NCI-H510A treated with DMSO at 0.1 percent for 48 hours (cell line): ENCODE measurements around the gene WRNIP1.

Experiments used
- DNase-seq: peaks from one replicate; lab custom pipeline; 2025; lab: John Stamatoyannopoulos, UW

WRNIP1 gene

DNA sequence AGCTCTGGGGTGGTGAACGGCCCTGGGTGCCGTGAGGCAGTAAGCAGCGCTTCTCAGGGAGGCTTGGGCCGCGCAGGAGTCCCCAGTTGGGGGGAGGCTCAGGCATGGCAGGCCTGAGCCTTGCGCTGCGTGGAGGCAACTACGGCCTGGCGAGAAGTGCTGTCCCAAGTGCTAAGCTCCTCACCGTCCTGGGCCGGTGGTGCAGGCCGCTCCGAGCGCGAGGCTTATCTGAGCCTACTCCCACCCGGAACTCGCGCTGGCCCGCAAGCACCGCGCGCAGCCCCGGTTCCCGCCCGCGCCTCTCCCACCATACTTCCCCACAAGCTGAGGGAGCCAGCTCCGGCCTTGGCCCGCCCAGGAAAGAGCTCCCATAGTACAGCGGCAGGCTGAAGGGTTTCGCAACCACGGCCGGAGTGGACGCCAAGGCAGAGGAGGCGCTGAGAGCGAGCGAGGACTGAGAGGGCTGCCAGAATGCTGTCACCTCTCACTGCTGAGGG is 1.8 kb upstream of the WRNIP1 start:
- DNase-seq: no peak

DNA sequence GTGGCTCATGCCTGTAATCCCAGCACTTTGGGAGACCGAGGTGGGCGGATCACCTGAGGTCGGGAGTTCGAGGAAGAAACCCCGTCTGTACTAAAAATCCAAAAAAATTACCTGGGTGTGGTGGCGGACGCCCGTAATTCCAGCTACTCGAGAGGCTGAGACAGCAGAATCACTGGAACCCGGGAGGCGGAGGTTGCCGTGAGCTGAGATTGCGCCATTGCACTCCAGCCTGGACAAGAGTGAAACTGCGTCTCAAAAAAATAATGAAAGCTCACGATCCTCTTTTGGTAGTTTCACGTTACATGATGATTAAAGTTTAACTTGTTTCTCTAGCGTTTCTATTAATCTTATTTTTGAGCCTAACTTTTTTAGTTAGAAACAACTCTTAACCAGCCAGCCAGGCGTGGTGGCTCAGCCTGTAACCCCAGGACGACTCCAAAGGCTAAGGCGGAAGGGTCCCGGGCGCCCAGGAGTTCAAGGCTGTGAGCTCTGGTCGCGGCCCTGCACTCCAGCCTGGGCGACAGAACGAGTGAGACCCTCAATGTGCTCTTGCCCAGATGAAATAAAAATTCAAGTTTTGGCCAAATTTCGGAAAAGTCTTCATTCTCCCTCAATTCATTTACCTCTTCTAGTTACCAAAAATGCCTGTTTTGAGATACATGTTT is 1.2 kb upstream of the WRNIP1 start:
- peak; percentile 41 for DNase-seq

DNA sequence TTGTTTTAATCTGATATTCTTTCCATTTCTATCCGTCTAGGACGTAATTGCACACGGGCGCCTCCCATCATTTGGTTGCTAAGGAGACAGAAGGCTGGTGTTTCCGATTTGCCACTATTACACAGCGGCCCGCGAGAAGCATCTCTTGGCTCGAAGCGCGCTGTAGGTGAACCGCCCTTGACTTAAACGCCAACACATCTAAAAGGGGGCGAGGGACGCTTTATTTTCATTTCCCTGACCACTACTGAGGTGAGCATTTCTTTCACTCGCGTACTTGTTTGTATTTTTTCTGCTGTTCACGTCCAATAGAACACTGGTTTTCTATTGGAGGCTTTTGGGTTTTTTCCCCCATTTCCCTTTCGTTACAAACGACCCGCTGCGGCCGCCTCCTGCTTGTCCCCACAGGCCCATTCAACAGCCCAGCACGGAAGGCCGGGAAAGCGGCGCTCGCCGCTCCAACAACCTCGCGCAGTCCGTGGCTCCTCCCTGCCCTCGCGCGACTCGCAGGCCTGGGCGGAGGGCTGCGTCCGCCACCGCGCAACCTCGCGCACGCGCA is 505 bp upstream of the WRNIP1 start:
- peak; percentile 58 for DNase-seq

DNA sequence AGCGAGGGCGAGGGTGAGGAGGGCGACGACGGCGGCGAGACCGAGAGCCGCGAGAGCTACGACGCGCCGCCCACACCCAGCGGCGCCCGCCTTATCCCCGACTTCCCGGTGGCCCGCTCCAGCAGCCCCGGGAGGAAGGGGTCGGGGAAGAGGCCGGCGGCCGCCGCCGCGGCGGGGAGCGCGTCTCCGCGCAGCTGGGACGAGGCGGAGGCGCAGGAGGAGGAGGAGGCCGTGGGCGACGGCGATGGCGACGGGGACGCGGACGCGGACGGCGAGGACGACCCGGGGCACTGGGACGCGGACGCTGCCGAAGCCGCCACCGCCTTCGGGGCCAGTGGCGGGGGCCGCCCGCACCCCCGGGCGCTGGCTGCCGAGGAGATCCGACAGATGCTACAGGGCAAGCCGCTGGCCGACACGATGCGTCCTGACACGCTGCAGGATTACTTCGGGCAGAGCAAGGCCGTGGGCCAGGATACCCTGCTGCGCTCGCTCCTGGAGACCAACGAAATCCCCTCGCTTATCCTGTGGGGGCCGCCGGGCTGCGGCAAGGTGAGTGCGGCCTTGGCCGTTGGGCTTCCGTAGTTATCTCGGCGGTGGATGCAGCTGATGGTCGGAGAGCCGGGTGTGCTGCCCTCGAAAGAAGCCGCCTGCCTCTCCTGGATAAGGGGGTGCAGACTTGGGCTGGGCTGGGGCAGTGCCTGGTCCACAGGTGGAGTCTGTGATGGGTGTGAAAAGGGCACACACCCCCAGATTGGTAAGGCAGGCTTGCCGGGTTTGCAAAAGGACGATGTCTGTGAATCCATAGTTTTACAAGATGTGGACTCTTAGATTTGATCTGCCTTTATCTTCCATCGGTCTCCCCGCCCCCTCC is 938 bp downstream of the WRNIP1 start:
- DNase-seq: peak; percentile 5

DNA sequence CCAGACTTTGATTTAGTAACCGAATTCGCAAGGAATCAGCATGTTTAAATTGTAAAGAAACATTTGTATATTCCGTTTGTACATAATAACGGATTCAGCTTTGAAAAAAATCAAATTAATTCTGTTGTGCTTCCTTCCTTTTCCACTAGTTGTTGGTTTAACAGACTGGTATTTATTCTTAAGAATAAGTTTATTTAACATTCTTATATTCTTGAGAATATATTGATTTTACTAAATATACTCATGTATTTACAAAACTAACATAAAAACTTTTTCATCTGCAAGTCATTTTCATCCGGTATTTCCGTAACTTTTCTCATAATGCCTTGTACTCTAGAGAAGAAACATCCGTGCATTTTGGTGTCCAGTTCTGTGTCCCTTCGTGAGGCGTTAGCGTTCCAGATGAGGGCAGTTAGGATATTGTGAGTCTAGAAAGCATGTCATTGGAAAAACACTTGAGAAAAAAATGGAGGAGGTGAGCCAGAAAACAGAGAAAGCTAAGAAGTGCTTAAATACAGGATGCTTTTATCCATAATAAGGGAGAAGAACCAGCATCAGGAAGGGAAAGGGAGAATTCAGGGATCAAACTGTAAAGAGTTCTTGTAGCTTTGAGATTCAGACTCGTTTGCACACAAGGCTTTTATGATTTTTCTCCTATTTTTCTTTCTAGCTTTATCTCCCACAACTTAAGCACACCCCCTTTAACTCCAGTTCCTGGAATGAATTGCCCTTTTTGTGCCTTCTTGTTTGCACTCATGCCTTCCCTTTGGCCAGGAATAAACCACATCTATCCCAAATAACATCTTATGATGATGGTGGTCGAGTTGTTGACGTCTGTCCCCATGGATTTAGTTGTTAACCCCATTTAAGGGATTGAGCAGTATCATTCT is 1.8 kb downstream of the WRNIP1 start:
- no peak for DNase-seq

DNA sequence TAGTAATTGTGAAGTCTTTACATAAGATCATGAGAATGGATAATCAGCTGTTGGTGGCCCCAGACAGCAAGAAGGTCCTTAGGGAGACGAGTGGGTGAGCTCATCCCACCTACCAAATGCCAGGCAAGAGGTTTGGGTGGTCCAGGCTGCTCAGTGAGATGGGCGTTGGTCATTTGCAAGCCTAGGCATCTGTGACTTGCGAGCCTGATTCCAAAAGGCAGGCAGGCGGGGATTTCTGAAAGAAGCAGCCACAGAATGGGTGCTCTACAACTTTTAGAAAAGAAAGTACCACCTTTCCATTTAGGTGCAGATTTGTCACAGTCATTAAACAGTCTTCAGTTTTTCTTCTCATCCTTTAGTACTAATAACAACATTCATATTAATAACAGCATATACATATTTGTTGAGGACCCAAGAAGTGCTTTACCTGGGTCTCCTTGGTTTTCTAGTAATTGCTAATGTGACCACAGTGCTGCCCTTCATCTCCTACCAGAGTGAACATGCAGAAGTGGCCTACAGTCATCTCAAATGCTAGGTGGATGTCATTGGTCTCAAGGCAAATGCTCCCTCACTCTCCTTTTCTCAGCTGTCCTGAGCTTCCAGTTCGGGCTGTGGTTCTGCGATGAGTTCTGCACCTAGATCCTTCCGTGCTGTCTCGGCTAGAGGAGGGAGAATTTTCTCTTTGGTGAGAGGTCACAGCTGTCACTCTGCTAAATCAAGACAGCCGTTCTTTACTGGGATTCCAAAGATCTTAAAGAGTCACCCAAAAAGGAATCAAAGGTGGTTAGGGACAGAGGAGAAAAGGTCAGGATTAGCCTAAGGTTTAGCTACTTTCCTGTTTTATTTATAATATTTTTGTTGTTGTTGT is 2.7 kb downstream of the WRNIP1 start:
- no peak for DNase-seq

DNA sequence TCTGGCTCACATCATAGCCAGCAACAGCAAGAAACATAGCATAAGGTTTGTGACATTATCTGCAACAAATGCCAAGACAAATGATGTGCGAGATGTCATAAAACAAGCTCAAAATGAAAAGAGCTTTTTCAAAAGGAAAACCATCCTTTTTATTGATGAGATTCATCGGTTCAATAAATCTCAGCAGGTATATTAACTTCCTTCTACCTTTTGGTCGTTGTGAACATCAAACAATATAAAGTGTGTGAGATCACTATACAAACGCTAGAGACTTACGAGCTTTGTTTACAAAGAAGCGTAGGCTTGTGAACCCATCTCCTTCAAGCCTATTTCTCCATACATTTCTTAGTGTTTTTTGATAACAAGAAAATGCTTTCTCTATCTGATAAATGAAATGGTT is 3.5 kb downstream of the WRNIP1 start:
- DNase-seq: no peak

DNA sequence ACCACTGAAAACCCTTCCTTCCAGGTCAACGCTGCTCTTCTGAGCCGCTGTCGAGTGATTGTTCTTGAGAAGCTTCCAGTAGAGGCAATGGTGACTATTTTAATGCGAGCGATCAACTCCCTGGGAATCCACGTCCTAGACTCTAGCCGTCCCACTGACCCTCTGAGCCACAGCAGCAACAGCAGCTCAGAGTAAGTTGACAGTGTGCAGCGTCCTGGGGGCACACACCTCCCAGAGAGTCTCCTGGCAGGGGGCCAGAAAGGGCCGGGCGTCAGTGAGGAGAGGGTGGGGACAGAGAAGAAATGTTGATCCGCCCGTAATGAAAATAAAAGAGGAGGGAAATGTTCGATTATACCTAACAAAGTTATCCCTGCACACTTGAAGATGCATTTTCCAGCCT is 5.0 kb downstream of the WRNIP1 start:
- DNase-seq: no peak

DNA sequence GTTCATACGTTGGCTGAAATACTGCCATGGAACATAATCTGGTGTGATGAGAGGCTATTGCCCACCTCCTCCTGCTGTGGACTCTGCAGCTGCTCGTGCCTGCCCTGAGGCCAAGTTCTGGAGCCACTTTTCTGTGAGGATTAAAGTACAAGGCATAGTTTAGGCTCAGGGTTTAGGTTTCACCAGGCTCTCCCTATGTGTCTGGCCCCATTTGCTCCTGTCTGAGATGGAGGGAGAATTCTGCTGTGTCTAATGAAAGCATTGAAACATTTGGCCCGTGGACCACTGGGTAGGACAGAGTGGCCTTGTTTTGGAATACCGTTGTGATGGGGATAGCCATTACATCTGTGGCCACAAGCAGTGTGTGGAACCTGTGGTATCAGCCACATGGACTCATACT is 5.9 kb downstream of the WRNIP1 start:
- no peak for DNase-seq

DNA sequence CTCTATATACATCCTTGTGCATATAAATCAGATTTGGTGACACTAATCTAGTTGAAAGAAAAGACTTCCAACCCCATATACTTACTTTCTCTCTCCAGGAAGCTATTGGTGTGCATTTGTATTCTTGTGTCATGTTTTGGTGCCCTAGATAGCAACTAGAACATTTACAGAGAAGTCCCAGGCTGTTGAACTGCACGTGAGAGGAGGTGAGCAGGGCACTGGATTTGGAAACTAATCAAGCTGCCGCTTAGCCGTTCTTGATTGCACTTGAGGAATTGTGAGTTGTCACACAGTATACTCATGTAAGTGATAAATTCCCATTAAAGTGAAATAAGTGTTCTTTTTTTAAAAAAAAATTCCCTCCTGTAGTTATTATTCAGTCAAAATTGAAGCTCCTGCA is 7.6 kb downstream of the WRNIP1 start:
- DNase-seq: no peak

DNA sequence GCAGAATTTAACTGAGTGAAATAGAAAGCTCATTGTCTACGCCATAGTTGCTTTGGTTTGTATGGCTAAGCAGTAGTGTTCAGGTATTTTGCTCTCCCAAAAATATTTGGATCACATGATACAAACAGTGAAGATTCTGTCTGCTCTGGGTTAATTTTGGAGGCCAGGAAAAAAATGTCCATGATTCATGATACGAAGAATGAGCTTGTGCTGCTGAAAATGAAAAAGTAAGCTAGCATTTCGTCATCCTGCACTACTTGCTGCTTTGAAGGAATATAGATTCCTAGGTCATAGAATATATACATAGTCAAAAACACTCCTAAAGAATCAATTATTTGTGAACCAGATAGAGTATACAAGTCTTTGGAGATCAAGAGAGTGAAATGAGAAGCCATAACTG is 8.3 kb downstream of the WRNIP1 start:
- DNase-seq: no peak

DNA sequence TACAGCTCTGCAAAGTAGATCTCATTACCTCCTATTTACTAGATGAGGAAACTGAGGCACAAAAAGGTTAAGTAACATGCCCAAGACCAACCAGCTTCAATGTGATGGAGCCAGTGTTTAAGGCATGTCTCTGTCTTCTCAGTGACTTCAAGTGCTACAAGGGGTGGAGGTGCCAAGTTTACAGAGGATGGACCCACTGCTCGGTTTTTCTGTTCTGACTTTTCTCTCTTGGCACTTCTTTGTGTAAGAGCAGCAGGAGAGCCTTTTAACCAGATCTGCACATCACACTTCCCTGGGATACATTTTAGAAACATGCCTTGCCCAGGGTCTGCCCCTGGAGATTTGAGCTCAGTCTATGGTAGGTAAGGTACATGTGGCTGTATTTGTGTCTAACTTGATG is 9.8 kb downstream of the WRNIP1 start:
- no peak for DNase-seq

DNA sequence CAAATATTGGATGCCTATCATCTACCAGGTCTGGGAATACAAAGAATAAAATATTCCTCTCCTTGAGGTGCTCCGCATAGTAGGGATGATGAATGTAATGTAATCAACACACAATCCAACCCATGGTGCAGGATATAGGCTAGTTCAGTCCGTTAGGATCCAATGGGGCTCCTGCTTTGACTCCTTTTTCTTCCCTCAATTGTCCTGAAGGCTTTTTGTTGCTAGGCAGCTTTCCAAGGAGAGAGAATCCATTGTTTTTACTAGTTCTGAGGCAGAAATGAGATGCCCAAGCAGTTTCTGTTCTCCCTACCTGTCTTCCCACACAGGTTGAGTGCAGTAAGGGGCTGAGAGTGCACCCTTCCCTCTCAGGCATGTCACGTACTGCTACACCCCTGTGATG is 12.1 kb downstream of the WRNIP1 start:
- DNase-seq: no peak

DNA sequence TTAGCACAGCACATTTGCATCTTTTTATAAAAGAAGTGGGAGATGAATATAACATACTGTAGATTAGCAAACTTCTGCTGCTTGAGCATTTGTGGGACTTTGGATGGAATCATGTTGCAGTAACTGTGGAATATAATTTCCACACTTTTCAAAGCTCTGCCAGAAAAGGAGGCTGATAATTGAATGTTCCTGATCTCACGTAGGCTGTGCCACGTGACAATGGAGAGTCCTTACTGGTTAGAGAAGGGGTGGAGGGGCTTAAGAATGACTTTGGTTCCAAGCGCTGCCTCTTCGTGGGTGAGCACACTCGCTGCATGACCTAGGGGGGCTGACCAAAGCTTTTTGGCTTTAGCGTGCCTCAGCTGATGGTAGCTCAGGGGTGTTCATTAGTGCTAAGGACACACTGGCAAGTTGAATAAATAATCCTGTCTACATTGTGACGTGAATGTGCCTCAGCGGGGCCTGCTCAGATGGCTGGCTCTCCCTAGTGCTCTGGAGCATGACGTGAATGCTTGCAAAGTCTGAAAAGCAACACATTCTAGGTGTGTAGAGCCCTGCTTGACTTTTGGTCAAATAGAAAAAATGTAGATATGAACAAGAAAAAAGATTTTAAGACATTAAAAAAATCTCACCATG is 15.0 kb downstream of the WRNIP1 start:
- no peak for DNase-seq

DNA sequence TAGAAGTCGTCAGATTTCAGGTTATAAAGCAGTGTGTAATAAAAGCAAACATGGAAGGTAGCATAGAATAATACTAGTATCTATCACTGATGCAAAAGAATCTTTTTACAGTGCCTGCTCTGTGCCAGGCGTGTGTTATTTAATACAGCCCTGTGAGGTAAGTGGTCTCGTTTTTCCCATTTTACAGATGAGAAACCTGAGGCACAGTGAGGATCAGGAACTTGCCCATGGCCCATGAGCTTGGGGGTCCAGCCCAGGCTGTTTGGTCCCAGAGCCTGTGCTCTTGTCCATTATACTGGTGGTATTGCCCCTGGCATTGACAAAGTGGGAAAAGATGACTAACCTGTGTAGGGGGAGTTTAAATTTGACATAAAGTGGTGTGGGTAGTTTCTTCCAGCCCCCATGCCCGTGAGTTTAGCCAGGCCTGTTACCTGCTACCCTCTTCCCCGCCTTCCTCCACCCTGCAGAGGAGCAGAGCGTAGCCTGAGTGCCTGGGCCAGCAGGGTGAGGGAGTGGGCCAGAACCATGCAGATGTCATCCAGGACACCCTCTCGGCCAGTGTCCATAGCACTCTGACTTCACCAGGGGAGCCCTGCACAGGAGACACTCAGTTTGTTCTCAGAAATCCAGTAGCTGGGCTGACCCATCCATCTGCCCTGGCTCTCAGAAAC is 16.6 kb downstream of the WRNIP1 start:
- DNase-seq: no peak

DNA sequence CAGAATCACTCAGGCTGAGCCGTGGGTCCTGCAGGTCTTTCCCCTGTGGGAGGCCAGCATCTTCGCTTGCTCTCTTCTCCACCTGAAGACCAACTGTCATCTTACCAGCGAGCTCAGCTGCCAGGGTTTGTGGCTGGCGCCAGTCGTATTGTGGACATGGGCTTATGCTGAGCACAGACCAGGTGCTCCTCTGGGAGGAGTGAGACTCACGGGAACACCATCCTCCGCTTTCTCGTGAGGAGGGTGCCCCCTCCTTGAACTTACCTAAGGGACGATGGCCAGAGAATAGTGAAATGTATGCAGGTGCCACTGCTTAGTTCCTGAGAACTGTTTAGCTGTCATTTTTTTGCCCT is 17.1 kb downstream of the WRNIP1 start:
- DNase-seq: no peak

DNA sequence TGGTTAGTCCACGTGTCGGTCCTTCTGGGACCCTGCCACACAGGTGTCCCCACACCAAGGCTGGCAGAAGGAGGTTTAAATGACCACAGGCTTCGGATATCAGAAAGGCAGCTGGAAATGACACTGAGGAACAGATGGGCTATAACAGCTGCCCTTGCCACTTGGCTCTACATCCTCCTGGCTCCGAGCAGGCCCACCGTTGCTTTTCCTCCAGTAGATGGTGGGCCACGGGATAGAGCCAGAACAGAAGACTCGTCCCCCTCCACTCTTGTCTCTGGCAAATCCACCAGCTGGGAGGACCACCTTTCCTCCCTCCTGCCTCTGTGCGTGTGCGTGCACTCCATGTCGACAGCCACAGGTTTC is 17.6 kb downstream of the WRNIP1 start:
- DNase-seq: no peak

DNA sequence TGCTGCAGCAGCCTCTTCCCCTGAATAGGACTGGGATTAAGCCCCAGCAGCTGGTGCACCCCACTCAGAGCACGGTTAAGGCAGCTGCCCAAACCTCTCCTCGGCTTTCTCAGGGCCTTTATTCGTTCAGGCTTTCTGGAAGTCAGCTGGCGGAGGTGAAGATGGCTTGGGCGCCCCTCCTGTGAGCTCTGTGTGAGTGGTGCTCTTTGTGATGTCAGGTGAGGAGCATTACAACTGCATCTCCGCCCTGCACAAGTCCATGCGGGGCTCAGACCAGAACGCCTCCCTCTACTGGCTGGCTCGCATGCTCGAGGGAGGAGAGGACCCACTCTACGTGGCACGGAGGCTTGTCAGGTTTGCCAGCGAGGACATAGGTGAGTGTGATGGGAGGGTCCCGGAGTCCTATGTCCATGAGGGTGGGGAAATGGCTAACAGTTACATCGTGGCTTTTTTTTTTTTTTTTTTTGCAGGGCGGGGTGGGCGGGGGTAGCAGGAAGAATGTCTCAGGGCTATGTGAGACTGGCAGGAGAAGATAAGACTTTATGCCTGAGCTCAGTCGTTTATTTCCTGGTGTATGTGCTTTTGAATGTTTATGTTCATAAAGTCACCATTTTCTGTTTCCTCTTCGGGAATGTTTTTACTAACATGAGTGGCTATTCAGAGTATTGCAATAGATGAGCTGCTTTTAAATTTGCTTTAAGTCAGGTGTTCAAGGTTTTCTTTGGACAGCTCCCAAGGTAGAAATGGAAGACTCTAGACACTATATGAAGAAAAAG is 18.2 kb downstream of the WRNIP1 start:
- no peak for DNase-seq

DNA sequence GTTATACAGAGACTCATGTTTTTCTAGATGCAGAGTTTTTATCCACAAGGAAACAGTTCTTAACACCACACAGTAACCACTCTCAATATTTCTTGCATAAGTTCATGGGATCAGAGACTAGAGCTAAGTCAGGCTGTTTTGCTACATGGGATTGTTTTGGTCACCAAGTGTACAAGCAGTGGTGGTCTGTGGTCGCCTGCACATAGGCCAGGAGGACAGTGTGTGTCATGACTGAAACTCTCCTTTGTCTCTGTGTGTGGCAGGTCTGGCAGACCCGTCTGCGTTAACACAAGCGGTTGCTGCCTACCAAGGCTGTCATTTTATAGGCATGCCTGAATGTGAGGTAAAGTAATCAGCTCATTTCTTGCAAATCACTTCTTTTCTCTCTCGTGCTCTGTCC is 18.9 kb downstream of the WRNIP1 start:
- no peak for DNase-seq

DNA sequence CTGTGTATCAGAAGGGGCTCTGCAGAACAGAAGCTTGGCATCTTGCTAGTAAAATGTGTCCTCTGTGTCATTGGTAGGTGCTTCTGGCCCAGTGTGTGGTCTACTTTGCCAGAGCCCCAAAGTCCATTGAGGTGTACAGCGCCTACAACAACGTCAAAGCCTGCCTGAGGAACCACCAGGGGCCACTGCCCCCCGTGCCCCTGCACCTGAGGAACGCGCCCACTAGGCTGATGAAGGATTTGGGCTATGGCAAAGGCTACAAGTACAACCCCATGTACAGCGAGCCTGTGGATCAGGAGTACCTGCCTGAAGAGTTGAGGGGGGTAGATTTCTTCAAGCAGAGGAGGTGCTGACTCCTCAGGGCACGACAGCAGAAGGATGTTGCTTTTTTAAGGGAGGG is 19.7 kb downstream of the WRNIP1 start:
- no peak for DNase-seq
